Colon (tissue), 2 donors: ENCODE measurements around the gene PPP6R1.
"Not testable (repeated sequence)": the region's sequence is repeated elsewhere in the genome, so short reads cannot be mapped to it uniquely, and the experiment has no call there.

Source experiments
- FAIRE-seq: peaks from 2 replicates; lab custom pipeline; 2012; peaks lifted over from hg19 to GRCh38; lab: Jason Lieb, UNC
- donor health status: control.
- donor health status: control.

Gene PPP6R1

GRCh38 chr19:55241935-55242464, 16.8 kb downstream of the PPP6R1 start:
- no peak for FAIRE-seq

DNA sequence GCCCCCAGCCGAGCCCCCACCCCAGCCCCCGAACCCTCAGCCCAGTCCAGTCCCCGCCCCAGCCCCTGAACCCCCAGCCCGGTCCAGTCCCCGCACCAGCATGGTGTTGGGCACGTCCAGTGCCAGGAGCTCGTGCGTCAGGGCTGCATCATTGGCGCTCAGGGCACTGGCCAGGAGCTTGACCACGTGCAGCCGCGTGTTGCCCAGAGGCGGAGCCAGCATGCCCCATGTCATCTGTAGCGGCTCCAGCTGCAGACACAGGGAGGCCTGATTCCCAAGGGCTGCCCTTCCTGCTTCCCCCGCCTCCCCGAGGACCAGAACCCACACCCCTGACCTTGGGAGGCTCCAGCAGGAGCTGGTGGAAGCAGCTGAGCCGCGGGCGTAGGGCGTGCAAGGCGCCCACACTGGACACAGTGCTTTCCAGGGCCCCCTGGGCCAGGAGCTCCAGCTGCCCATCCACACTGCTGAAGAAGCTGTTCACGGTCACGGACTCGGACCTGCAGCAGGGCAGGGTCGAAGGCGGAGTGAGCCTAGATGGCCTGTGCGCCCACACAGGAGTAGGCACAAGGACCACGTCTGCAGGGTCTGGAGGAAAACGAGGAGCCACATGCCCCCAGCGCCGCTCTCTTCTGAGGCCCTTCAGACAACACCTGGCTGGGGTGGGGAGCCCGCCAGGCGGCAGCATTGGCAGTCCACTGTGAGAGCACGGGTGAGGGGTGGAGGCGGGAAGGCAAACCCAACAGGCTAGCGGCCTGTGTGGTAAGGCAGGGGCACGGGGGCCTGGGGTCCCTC, 17.5 kb downstream of the PPP6R1 start:
- FAIRE-seq = no peak

- FAIRE-seq = no peak
These were observed 18.1 kb downstream of the PPP6R1 start for GRCh38 chr19:55240713-55241020.

DNA sequence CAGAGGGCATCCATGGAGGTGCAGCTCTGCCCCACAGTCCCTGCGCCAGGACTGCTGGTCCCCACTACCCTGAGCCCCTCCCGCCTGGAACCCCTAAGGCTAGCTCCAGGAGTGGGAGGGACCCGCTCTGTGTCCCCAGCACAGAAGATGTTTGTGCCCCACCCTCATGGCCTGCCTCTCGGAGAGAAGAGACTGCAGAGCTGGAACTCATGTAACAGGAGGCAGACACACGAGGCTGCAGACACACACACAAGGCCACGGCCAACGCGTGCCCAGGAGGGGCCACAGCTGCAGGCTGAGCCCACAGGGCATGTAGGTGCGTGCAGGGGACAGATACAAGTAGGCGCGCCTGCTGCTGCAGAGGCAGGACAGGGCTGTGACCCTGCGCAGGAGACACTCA, 19.8 kb downstream of the PPP6R1 start:
- no peak for FAIRE-seq

GRCh38 chr19:55238030-55238429, 20.8 kb downstream of the PPP6R1 start:
- no peak for FAIRE-seq

GRCh38 chr19:55232986-55233385, 25.8 kb downstream of the PPP6R1 start:
- FAIRE-seq = no peak

GRCh38 chr19:55232286-55232602, 26.6 kb downstream of the PPP6R1 start:
- no peak for FAIRE-seq

DNA sequence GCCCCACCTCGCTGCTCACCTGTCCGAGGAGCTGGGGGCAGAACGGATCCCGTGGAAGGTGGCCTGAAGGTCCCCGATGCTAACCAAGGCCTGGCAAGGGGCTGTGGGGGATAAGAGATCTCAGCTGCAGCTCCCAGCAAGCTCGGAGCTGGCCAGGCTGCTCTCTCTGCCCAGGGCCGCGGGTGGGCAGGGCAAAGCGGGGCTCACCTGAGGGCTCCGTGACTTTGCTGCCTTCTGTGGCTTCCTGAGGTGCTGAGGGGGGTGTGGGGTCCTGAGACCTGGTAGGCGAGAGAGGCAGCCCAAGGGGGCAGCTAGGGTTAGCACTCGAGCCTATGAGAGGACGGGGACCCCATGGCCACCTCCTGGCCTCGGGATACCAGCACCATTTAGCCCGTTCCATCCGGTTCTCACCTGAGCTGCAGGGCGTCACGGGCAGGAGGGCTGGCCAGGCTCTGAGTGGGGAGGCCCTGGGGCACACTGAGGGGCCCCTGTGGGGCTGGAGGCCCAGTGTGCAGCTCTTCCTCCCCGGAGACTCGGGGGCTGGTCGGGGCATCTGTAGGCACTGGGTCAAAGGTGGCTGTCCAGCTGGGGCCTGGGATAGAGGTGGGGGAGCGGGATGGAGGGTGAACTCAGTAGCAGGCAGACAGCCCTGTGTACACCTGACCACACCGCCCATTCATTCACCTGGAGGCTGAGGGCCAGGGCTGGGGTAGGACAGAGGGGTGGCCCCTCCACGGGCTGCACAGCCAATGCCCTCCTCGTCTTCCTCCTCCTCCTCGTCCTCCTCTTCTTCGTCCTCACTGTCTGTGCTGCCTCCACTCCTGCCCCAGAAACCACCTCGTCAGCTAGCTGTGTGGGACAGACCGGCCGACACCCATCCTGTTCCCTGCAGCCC, 27.2 kb downstream of the PPP6R1 start:
- FAIRE-seq = no peak

DNA sequence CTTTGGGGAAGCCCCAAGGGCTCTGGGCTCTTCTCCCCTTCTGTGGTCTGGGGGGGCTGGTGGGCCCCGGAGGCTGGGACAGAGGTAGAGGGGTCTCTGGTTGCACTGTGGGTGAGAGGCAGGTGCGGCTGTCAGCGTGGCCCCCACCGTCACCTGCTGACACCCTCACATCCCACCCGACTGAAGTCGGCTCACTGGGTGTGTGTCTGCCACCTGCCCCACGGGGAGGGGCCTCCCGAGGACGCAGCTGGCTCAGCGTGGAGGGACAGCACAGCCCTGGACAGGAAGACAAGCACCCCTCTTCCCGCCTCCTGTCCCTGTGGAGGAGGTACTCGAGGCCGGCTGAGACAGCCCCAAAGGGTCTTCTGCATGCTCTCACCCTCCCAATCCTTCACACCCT, 28.0 kb downstream of the PPP6R1 start:
- no peak for FAIRE-seq

- no peak for FAIRE-seq
These were observed 28.5 kb downstream of the PPP6R1 start for GRCh38 chr19:55230329-55230728.

DNA sequence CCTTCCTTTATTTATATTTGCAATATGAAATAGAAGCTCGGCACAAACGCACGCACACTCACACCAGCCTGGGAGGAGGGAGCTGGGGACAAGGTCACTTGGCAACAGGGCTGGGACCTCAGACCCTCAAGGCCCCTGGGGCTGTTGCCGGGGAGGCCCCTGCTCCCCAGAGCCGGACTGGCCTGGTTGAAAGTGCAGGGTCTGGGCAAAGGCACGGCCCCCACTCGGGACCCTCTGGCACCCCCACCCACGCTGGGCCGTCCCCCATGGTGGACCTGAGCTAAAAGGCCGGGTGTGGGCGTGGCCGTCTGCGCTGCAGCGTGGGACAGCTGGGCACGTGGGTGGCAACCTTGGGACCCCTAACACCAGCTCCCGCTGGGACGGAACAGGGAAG, 29.0 kb downstream of the PPP6R1 start:
- no peak for FAIRE-seq

- FAIRE-seq = no peak
These were observed 29.6 kb downstream of the PPP6R1 start for GRCh38 chr19:55229145-55229788.

DNA sequence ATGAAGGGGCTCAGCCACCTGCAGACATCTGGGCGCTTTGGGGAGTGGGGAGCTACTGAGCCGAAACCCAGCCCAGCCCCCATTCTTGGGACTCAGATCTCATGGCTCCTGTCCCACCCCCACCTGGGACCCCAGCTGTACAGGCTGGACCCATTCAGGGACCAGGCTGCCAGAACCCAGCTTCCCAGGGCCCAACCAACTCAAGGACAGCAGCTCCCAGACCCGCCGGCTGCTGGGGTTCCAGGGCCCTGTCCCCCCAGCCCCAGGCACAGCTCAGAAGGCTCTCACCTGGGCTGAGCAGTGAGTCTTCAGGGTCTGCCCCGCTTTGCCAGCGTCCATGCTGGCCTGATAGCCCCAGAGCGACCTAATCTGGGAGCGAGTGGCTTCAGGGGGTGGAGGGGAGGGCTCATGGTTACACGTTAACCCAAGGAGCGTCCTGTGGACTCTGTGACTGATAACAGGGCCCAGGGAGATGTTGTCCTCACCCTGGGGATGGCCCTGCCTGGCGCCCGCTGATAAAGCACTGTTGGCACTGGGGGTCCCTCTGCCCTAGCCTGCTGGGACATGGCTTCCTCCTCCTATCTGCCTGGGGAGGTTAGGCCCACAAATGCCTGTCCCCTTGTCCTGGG, 30.3 kb downstream of the PPP6R1 start, which contains the start of gene TMEM86B:
Gene TMEM86B, minus strand, starts transcription at position 361 of the 629 bp plus-strand sequence. Its CDS starts 22 bp downstream, at position 339.
- no peak for FAIRE-seq

DNA sequence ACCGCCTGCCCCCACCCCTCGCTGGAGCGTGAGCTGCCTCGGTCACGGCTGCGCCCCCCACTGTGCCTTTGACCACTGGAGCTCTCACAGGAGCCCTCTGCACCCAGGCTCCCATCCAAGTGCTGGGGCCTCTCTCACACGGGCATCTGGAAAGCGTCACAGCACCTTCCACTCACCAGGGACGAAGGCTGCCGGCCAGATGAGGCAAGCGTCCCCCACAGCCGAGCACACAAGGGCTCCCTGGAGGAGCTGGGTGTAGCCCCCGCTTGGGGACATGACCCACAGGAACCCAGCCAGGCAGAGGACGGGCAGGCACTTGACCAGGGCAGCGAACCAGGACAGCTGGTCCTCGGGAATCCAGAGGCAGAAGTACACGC, 30.8 kb downstream of the PPP6R1 start:
- FAIRE-seq = no peak

DNA sequence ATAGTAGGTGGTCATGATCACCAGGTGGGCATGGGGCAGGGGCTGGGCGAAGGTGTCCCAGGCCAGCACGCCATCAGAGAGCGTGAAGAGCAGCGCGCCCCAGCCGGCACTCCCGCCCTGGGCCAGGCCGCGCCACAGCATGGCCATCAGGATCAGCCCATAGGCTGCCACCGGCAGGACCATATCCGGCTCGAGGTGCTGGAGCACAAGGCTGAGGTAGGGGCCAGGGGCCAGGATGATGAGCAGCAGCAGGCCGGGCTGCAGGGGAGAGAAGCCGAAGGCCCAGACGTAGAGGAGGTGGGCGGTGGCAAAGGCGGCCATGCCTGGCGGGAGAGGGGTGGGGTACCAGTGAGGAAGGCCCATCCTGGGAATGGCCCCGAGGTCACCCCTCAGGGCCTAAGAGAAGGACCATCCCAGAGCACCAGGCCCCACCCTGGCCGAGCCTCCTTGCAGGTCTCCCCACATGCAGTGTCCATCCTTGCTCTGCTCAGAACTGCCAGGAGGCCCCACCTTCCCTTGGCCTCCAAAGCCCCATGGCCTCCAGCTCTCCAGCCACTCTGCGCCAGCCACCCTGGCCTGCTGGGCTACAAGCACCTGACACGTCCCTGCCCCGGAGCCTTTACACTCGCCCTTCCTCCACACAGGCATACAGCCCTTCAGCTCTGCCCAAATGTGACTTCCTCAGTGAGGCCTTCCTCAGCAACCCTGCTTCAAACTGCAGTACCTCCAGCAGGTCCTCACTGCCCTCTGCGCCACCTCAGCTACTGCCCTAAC, 31.4 kb downstream of the PPP6R1 start:
- FAIRE-seq = no peak

DNA sequence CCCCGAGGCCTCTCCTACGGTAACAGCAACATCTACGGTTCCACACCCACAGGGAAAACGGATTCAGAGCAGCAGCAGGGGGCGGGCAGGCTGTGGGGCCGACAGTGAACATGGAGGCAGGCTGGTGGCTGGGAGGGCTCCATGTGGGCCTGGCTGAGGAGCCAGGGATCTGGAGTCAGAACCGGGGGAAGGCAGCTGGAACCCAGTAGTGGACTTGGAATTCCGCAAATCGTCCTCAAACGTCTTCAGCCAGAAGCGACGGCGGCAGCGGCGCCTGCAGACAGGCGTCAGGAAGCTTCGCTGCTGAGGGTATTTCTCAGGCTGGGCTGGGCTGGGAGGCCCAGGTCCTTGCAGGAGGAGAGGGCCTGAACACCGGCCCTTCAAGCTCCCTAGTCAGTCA, 32.0 kb downstream of the PPP6R1 start:
- no peak for FAIRE-seq

DNA sequence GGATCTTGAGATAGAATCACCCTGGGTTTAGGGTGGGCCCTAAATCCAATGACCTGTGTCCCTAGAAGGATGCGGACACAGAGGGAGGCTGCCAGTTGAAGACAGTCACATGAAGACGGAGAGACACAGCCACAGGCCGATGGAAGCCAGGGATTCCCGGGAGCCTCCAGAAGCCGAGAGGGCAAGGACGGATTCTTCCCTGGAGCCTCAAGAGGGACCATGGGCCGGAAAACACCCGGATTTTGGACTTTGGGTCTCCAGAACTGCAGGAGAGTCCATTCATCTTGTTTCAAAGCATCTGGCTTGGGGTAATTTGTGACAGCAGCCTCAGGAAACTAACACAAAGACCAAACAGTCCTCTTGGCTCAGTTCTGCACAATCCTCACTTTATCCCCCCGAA, 32.5 kb downstream of the PPP6R1 start:
- FAIRE-seq = no peak

DNA sequence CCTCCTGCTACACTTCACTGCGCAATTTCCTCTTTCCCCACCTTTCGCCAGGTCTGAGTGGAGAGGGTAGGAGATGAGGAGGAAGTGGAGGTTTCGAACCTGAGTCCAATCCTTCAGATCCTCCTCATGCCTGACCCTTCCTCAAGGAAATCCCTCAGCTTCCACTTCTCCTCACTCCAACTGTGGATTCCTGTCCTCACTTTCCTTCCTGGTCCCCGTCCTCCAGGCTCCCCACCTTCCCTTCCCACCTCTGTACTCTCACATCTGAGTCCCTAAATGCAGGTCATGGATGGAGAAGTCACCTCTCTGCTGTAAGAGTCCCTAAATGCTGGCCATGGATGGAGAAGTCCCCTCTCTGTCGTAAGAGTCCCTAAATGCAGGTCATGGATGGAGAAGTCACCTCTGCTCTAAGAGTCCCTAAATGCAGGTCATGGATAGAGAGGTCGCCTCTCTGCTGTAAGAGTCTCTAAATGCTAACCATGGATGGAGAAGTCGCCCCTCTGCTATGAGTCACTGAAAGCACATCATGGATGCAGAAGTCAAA, 33.3 kb downstream of the PPP6R1 start:
- FAIRE-seq = no peak

GRCh38 chr19:55224679-55225414, 34.0 kb downstream of the PPP6R1 start:
- not testable (repeated sequence) for FAIRE-seq

DNA sequence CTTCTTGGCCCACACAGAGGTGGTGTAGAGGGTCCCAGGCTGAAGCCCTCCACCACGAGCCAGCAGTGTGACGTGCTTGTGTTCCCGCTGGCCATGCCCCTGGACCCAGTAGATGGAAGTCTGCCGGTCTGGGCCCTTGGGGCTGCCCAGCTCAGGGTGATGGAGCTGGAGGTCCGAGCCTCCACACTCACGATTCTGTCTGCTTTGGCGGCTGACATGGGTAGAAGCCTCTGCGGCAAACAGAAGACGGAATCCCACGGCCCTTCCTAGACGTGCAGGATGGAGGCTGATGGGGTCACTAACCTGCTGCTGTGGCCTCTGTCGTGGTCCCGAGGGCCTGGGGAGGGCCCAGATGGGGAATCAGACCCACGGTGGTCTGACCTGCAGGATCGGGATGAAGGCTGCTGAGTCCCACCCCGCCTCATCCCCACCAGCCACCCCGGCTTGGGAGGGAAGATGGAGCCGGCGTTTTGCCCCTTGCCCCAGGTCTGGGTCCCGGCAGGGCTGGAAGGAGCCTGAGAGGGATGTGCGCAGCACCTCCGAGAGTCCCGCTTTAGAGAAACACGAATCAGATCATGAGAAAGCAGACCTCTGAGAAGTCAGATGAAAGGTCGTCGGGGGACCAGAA, 34.7 kb downstream of the PPP6R1 start:
- FAIRE-seq = no peak
